Hindlimb muscle (tissue), 1 donor: ENCODE results near the gene ENG. TPM values are rescaled to one million over a fixed set of nuclear protein-coding genes. Genes with fewer than 3 reads are reported as not detected.
A peak's percentile ranks its signal among the peaks of the same experiment; 100 is the strongest.

Source experiments
- DNase-seq: peaks from one replicate; pipeline ENCODE4 v3.0.0-alpha.2; 2013
- polyA plus RNA-seq: library from polyadenylated mRNA; unstranded; fragments of 120-200 nt; gene quantifications from one replicate; pipeline ENCODE4 v1.2.1, GENCODE V29; 2013; ENCODE audit not compliant: insufficient read length

ENG gene
- polyA plus RNA-seq, 1 donor = 71.6 TPM

GRCh38 chr9:127812936-127813675, 41.4 kb downstream of the ENG start:
- DNase-seq = no peak

DNA sequence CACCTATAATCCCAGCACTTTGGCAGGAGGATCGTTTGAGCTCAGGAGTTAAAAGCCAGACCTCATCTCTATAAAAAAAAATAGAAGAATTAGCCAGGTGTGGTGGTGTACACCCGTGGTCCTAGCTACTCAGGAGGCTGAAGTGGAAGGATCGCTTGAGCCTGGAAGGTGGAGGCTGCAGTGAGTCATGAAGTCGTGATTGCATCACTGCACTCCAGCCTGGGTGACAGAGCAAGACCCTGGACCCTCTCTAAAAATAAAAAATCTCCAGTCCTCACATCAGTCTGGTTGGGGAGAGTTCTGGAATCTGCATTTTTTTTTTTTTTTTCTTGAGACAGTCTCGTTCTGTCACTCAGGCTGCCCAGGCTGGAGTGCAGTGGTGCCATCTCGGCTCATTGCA, 42.4 kb downstream of the ENG start:
- DNase-seq = no peak

GRCh38 chr9:127810378-127811187, 43.9 kb downstream of the ENG start:
- no peak for DNase-seq

DNA sequence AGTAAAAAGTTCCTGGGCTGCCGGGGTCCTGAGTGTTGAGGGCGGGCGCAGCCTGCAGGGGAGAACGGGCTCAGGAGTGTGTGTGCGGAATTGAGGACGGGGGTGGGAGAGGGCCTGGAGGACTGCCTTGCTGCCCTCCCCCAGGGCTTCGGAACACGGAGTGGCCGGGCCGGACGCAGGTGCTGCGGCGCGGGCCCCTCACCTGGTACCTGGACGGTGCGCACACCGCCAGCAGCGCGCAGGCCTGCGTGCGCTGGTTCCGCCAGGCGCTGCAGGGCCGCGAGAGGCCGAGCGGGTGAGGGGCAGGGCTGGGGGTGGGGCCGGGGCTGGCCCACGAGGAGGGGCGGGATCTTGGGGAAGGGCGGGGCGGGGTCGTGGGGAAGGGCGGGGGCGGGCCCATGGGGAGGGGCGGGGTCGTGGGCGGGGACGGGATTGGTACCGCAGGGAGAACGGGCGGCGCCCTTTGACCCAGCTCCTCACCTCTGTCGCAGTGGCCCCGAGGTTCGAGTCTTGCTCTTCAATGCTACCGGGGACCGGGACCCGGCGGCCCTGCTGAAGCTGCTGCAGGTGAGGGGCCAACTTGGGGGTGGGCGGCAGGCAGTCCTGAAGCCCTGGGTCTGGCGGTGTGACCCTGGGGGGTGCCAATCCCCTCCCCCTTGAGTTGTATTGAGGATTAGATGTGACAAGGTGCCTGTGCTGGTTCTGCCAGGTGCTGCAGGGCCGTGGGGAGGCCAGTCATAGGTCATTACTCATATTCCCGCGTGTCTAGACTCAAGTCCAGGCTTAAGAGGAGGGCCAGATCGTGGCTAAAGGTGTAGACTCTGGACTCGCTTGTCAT, 44.7 kb downstream of the ENG start:
- no peak for DNase-seq

DNA sequence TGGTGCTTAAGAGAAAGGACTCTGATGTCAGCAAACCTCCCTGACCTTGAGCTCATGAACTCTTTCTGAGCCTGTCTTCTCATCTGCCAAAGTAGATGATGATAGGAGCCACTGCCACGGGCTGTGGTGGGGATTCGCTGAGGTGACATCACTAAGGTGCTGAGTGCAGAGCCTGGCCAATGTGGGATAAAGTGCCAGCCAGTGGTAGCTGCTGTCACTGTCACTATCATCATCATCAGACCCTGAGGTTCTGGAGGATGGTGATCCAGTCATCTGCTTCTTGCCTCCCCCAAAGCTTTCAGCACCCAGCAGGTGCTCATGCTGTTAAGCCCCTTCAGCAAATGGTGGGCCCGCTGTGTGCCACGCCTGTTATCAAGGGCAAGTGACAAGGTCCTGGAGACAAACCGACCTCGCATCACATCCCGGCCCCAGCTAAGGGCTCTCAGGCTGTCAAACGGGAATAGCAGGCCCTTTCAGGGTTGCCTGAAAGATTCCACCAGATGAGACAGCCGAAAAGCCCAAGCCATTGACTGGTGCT, 45.4 kb downstream of the ENG start:
- no peak for DNase-seq

- DNase-seq = no peak
Observed at GRCh38 chr9:127808347-127809001, 46.0 kb downstream of the ENG start.

GRCh38 chr9:127806871-127807270, 47.6 kb downstream of the ENG start:
- no peak for DNase-seq

DNA sequence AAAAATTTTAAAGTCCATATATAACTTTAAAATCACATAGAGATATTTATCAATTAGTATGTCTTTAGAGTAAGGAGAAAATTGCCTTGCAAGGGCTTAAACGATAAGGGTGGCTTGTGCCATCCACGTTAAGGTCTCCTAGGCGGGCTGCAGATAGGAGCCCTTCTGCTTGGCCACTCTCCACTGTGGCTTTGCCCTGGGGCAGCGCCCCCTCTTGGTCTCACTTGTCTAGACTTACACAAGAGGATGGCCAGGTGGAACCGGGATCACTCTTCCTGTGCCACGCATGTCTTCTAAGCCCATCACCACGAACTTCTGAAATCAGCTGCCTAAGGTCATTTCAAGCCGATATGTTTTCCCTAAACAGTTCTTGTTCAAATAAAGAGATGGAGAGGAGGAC, 48.8 kb downstream of the ENG start:
- DNase-seq = no peak

DNA sequence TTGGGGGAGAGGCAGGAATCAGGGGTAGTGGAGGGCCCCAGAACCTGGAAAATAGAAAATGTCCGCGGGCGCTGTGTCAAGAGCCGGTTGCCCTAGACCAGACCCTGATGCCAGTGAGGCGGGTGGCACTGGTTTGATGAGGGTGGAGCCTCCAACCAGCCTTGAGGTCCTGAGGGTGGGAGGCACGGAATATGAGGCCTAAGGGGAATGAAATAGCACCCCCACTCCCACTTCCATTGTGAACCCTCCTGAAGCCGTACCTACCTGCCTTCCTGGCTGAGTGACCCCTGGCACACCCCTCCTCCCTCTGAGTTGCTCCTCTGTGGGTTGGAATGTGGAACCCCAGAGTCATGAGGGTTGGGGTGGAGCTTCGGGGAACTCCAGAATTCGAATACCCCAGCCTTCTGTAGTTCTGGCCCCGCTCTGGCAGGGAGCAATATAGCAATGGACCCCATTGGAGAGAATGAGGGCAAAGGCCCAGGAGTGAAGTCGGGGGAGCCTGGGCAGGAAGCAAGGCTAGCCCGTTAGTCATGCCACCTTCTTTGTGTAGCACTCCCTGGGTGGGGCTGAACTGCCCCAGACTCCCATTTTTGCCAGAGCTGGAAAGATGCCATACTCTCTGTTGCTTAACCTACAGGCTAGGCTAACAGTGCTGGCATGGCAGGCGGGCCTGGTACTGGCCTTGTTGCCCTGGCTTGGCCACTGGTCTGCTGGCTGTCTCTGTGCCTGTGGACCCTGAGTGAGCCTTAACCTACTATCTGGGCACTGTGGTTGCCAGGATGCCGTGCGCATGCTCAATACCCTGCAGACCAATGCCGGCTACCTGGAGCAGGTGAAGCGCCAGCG, 50.7 kb downstream of the ENG start:
- DNase-seq = no peak

DNA sequence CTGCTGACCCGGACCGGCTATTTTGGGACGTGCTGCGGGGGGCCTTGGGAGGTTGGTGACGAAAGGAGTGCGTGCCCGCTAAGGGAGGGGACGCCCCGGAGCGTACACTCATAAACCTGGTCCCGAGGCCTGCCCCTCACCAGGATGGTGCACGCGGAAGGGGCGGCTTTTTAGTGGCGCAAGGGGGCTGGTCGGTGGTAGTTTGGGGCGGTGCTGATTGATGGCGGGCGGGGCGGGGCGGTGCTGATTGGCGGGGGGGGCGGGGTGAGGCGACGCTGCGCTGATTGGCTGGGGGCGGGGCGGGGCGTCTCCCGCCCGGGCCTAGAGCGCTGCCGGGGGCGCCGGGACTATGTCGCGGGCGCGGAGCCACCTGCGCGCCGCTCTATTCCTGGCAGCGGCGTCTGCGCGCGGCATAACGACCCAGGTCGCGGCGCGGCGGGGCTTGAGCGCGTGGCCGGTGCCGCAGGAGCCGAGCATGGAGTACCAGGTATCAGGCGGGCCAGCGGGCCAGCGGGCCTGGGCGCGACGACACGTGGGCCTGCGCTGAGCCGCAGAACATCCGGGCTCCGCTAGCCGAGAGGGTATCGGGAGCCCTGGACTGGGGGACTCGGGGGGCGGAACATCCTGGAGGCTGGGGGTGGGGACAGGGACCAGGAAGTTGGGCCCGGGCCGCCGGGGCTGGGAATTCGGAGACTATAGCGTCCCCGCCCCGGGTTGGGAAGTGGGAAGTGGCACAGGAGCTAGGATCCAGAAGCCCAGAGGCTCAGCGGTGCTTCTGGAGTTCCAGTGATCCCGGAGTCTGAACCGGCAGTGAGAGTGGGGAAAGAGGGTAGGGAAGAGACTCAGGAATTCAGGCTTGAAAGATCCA, 51.6 kb downstream of the ENG start, which contains the start of gene FPGS:
TSS of gene FPGS (plus strand) at position 307 of the 868 bp plus-strand sequence. CDS start at position 350, 43 bp downstream.
- DNase-seq = peak; percentile 91

DNA sequence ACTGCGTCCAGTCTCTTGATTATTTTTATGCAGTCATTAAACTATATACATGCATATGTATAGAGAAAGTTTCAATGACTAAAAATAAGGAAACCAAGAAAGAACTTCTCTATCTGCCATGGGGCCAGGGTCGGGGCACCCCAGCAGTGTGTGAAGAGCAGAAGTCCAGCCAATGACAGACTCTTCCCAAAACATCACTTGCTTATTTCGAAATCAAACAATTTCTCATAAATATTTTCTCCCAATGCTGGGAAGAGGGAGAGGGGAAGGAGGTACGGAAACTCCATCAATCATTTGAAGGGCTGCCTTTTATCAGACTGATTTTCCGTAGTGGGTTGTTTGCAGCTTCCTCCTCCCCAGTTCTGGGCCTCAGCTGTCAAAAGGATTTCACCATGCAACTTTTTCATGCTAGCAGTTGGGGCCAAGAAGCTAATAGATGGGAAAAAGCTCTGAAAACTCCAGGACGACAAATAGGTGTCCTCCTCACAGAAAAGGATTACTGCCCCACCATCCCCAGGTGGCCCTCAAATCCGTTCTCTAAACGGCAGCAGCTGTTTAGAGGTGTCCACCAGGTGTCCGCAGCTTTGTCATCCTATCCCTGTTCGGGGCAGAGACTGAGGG, 52.4 kb downstream of the ENG start:
- no peak for DNase-seq

DNA sequence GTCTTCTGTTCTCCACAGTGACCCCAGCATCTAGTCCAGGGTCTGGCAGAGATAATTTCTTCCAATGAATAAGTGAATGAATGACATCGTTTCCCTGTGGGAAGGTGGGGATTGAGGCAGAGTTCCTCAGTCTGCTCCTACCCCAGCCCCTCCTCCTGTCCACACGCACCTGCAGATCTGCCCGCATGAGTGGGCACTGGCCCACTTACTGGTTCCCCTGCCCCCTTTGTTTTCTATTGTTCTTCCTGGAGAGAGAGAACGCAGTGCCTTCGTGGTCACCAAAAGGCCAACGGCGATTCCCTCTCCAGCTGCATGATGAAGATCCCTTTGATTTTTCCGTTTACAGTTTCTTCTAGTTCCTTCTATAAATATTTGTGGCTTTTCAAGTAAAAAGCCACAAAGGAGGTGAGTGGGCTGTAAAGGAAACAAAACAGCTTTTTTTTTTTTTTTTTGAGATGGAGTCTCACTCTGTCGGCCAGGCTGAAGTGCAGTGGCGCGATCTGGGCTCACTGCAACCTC, 57.5 kb downstream of the ENG start:
- DNase-seq = no peak

DNA sequence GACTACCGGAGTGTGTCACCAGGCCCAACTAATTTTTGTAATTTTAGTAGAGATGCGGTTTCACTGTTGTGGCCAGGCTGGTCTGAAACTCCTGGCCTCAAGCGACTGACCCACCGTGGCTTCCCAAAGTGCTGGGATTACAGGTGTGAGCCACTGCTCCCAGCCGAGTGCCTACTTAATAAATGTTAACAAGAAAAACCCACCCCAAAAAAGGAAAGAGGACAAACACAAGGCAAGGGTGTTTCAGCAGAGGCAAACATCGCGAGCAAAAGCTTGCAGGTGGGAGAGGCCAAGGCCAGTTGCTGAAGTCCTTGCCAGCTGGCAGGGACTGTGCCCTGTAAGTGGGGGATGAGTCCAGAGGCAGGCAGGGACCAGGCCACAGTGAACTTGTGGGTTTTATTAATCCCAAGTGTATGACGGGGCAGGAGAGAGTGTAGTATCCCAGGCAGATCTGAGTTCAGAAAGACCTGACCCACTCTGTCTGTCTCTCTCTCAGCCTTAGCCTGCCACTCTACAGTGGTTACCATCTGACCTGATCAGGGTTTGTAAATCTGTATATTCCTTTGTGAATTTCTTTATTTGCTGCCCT, 58.1 kb downstream of the ENG start:
- no peak for DNase-seq

DNA sequence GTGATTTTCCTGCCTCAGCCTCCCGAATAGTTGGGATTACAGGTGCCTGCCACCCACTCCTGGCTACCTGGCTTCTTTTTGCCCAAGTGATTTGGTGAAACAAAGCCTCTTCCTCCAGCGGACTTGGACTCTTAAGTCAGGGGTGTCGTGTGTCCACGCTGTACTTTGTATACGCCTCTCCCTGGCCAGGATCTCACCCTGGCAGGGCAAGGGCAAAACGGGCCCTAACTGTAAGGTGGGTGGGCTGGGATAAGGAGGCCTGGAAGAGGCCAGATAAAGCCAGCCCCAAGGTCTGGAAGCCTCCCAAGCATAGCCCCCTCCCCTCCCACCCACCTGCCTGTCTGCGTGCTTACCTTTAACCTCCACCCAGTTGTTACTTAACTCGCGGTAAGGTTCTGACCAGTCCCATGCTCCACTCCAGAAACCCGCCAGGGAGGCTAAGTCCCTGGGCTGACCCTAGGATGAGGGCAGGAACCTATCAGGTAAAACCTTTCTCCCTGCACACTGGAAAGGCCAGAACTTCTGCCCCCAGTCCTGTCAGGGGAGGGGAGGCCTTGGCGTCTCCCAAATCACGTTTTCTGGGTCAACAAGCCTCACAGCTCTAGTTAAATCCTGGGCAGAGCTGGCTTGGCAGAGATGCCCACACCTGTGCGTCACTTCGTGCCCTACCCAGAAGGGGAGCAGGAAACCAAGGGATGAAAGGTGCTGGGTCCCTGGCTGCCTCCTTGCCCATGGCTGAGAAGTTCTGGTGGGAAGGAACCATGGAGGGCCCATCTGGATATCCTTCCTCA, 60.3 kb downstream of the ENG start:
- no peak for DNase-seq

- DNase-seq = no peak
Observed at GRCh38 chr9:127793093-127793708, 61.3 kb downstream of the ENG start.

DNA sequence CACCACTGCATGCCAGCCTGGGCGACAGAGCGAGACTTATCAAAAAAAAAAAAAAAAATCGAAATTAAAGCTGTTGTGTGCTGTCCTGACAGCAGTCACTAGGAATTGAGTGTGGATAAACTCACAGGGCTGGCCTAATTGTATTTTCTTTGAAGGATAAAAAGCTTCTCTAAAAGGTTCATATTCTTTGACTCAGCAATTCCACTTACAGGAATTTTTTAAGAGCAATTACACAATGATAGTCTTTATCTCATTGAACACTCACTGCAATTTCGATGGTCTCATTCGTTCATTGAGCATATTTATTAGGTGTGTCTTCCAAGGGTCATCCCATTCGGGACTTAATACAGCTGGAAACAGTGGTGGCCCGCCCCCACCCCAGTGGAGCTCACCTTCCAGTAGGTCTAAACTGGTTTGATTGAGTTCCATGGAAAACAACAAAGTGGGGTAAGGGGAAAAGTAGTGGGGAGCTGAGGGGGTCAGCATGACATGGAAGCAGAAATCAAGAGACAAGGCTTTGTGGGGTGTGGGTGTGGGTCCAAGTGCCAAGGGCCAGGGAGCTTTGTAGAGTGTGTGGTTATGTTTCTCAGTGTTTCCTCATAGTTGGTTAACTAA, 61.9 kb downstream of the ENG start:
- DNase-seq = no peak

GRCh38 chr9:127791085-127791484, 63.4 kb downstream of the ENG start:
- DNase-seq = no peak
